Germinal center (tissue), 1 donor: ENCODE results near the gene UBASH3A.

Experiments
- DNase-seq: peaks from one replicate; pipeline ENCODE4 v3.0.0; 2012; ENCODE audit warnings: mixed read lengths, low spot score

The UBASH3A gene

DNA sequence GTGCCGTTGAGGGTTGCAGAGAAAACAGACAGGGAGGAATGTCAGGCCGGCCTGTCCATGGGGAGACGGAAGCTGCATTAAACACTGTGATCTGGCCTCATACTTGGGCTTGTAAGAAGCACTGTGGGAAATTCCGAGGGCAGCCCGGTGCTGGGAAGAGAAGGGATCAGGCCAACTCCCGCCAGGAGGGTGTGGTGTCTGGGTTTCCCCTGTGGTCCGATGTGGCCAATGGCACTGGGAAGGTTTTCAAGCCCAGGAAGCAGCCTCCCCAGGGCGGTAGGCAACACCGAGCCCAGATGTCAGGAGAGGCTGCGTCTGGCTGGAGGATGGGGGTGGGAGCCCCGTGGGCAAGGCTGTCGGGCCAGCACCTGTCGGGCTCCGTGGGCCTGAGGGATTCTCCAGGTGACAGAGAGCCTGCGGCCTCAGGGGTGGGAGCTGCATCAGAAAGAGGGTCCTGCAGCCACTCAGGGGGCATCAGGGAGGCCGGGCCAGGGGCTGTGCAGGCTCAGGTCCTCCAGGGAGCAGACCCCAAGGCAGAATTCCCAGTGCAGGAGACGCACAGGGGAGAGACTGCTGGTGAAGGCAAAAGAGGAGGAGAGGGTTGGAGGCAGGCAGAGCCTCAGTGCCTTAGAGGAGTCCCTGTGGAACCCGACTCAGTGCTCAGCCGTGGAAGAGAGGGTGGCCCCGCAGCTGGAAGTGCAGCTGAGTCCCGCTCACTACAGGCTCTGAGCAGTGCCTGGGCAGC is 8.4 kb downstream of the UBASH3A start:
- no peak for DNase-seq

DNA sequence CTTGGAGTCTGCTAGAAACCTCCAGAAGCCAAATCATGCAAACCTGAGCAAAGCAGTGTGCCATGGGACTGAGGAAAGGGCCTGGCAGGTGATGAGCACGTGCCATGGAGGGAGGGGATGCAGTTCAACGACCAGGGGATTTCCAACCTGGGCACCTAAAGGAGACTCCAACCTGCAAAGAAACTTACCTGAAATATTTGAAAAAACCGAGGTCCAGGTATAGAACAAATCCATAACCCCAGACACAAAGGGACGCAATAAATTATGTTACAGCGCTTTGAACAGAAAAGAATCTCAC is 8.9 kb downstream of the UBASH3A start:
- no peak for DNase-seq

DNA sequence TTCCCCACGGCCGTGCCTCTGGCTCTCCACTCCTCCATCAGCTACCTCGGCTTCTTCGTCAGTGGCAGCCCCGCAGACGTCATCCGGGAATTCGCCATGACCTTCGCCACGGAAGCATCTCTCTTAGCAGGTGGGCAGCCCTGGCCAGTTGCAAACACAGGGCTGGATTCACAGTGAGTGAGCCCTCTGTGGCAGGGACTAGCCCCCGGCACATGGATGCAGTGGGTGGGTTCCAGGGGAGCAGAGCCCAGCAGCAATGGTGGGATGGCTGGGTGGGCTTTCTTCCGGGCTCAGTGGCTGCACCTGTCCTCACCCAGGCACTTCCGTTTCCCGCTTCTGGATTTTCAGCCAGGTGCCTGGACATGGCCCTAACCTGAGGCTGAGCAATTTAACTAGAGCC is 9.4 kb downstream of the UBASH3A start:
- DNase-seq, result no peak

DNA sequence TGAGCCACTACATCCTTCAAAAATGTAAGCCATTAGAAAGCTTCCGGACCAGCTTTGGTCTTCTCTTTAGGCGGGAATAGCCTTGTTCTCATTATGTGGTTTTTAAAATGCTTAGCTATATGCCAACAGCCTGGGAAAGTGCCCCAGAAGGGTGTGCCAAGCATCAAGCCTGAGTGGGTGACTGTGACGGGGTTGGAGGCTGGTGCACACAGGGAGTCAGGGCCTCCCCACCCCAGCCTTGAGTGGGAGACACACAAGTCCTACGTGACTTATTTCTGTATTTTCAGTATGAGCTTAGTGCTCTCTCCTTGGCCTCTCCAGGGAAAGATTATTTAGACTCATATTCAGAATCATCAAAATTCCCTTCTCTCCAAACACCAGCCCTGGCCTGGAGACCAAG is 9.8 kb downstream of the UBASH3A start:
- no peak for DNase-seq

DNA sequence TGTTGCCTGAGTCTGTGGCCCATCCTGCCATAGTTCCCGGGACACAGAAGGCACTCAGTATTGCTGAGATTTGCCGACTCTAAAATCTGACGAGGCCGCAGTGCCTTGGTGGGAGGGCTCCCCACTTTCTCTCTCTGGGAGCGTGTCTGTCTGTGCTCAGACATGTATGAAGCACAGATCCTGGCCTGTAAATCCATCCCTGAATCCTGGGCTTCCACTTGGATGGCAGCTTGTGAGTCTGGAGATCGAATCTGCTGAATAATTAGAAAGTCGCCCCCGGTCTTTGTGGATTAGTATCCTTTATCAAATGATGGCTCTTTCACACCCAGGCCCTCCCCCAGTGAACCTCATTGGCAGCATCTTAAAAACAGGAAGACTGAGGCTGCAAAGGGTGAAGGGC is 10.4 kb downstream of the UBASH3A start:
- no peak for DNase-seq

DNA sequence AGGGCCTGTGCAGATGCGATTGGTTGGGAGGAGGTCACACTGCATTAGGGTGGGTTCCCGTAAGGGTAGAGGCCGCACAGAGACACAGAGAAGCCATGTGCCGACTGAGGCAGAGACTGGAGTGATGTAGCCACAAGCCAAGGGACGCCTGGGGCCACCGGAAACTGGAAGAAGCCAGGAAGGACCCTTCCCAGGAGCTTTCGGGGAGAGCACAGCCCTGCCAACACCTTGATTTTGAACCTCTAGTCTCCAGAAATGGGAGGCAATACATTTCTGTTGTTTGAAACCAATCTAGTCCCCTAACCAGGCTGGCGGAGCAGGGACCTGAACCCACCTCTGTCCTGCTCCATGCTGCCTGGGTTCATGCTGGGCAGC is 10.8 kb downstream of the UBASH3A start:
- DNase-seq, result no peak

DNA sequence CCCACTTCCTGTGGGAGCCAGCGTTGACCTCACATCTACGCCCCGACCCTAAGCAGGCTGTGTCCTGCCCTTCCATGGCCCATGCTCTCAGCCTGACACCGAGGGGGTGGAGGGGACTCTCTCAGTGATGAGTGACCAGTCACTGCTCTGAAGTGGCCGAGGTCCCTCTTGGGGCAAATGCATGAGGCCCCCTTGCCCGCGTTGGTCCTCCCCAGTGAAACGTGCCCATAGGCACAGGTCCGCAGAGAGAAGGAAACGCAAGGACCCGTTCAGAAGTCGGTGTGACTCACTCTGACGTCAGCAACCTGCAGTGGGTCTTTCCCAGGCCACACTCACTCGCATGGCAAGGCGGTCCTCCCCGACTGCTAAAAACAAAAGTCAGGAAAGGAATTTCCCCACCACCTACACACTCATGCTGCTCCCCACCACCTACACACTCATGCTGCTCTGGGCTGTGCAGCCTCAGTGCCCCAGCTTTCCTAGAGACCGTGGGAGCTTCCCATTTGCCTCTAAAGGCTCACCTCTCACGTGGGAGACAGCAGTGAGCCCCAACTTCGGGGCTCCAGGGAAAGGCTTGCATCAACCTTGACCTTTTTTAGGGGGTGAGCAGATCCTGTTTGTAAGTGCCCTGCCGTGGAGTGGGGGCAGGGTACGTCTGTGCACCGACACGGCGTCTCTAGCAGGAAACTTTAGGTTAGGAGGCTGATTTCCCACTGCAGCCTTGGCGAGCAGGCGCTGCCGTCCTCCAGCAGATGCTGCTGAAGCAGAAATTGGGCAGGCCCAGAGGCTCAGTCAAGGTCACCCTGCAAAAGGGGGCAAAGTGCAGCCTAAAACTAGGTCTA is 11.4 kb downstream of the UBASH3A start:
- peak; percentile 69 for DNase-seq

DNA sequence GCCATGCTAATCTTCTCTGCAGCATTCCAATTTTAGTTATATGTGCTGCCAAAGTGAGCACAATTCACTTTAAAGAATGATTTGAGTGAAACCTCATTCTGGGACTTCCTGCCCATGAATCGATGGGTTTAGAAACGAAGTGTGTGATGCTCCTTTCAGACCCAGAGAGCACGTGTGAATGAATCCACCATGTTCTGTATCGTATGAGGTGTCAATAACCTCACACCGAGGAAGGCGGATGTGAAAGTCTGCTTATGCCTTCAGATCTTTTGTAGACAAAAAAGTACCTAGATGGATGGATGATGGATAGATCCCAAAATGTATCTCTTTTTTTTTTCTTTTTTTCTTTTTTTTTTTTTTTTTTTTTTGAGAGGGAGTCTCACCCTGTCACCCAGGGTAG is 13.8 kb downstream of the UBASH3A start:
- no peak for DNase-seq

DNA sequence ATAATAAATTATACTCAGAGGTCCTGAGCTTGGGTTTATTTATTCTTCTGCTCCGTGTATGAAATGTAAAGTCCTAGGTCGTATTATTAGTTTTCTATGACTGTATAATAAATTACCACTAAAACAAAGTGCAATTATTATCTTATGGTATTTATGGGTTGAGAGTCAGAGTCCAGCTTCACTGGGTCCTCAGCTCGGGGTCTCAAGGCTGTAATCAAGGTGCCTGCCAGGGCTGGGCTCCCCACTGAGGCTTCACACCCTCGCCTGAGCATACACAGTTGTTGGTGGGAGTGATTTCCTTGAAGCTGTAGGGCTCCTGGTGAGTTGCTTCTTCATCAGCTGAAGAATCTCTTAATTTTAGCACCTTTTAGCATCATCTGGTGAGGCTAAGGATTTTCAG is 15.2 kb downstream of the UBASH3A start:
- no peak for DNase-seq

DNA sequence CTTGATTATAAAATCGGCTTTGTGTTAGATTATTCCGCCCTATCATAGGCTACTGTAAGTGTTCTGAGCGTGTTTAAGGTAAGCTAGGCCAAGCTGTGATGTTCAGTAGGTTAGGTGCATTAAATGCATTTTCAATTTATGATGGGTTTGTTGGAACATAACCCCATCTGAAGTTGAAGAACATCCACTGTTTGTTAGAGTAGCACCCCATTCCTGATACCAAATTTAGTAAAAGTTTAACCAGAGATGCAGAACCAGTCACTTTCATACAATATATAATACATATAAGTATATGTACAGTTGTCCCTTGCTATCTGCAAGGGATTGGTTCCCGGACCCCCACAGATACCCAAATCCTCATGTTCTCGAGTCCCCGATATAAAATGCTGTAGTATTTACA is 16.1 kb downstream of the UBASH3A start:
- no peak for DNase-seq

DNA sequence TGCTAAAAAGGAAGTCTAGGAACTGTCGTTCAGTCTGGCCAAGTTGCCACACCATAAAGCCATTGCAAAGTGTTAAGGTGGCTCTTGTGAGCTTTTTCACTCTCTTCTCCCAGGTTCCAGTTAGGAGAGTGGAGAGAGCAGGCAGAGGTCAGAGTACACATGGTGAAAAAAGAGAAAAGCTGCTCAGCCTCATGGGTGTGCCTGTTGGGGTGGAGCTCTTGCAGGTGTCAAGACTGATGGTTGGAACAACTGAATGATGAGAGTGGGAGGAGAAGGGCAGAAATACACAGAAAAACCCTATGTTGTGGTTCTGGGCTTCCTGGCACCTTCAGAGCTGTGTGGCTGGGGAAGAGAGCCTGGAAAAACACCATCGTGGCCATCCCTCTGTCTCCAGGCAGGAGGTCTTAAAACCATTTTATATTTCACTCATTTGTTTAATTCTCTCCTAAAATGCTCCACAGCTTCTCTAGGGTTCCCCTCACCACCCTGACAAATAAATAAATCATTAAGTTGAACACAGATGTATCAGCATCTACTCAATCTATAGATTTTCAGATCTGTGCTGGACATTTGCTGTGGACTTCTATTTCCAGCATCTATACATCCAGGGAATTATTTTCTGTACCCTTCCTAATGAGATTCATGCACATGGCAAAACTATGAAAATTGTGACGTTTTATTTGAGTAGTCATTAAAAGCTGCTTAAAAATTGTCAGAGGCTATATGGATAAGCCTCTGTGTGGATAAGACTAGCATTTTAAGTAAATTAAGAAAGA is 17.5 kb downstream of the UBASH3A start:
- no peak for DNase-seq

DNA sequence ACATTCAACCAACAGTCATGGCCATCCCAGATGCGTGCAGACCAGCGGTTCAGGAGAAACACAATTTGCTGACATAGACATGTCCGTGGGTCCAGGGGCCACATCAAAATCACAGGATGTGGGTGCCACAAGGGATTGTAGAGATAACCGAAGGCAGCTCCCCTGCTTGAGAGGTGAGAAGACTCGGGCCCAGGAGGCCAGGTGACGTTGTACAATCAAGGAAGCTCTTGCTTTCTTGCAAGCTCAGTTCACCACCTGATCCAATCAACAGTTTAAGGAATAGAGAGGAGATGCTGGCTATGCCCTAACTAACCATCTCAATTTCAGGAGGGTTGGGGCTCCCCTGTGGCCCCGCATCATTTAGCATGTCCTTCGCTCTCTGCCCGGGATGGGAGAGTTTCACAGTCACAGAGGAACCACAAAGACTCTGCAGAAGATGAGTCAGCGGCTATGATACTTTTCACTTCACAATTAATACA is 19.5 kb downstream of the UBASH3A start:
- no peak for DNase-seq

DNA sequence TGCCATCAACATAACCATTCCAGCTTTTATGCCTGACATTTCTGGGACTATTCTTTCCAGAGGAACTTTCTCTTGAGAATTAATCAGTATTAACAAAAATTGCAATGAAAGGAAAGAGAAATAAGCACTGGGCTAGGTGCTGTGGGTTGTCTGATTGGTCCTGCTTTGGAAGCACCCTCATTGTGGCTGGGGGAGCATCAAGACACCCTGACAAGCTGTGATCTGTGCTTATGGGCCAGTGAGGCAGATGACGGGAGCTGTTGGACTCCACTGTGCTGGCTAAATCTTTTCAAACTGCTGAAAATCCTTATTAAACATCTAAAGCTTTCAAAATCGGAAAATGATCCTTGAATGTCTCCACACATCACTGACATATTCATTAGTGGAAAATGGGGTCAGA is 20.0 kb downstream of the UBASH3A start:
- no peak for DNase-seq

DNA sequence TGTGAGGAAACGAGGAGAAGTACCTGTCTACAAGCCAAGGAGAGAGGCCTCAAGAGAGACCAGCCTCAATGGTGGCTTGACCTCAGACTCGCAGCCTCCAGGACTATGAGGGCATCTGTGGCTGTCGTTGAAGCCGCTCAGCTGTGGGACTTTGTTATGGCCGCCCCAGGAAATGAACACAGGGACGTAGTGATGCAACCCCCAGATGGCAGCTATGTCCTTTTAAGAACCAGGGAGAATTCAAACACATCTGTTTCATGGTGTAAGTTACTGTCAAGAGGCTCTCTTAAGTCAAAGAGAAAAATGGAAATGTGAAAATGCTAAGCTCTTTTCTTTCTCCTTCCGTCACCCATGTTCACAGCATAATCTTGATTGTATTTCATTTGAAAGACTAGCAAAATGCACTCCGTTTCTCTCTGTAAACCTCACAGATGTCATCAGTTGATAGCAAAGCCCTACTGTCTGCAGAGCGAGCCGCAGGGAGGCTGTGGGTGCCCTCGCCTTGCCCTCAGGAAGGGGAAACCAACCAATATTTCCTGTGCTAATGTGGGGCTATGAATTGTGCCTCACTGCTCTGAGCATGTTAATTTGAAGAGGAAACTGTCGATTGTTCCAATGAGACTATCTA is 21.3 kb downstream of the UBASH3A start:
- peak; percentile 42 for DNase-seq

DNA sequence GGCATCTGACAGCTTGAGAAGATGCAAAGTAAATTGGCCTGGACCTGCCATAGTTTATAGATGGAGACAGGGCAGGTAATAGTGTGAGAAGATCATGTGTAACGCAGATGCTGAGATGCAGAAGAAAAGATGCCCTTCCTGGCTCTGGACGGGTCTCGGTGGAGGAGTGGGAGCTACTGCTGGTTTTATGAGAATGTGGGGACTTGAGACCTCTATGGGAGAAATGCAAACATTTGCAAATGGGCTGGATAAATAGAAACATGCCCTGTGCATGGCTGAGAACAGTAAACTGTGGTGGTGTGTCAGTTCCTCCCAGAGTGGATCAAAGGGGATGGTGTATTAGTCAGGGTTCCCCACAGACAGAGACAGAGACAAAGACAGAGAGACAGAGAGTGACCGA is 21.9 kb downstream of the UBASH3A start:
- no peak for DNase-seq

DNA sequence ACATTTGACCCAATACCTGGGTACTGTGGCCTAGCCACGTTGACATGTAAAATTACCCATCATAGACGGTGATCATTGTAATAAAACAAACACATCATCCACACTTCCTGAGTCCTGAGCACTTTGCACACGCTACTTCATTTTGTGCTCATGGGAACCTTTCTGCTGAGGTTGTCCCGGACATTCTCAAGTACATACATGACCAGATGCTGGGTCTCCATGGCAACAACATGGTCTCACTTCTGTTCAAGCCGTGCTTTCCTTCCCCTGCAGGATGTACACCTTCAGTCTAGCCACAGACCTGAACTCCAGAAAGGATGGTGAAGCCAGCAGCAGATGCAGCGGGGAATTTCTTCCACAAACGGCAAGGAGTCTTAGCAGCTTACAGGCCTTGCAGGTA is 22.7 kb downstream of the UBASH3A start:
- DNase-seq, result no peak

DNA sequence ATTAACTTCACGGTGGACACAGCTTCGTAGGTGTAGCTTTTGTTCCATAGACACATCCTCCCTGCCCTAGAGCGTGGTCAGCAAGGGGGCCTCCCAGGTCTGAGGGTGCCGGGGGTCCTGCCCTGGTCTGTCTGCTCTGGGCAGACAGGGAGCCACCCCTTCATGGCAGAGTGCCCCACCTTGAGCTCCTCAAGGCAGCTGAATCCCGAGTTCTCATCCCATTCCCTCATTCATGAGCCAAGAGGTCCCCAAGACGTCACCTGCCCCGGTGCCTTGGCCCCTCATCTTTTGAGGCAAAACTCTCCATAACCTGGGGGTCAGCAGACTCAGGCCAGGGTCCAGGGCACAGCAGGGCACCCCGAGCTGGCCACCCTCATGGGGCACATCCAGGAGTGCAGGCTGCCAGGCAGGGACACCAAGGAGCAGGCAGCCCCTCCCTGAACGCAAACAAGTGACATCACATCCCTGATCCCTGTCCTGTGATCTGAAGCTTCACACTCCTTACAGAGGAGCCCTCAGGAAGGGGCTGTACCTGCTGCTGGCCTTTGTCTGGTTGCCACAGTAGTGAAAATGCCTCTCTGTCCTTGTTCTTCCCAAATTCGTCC is 23.3 kb downstream of the UBASH3A start:
- no peak for DNase-seq

DNA sequence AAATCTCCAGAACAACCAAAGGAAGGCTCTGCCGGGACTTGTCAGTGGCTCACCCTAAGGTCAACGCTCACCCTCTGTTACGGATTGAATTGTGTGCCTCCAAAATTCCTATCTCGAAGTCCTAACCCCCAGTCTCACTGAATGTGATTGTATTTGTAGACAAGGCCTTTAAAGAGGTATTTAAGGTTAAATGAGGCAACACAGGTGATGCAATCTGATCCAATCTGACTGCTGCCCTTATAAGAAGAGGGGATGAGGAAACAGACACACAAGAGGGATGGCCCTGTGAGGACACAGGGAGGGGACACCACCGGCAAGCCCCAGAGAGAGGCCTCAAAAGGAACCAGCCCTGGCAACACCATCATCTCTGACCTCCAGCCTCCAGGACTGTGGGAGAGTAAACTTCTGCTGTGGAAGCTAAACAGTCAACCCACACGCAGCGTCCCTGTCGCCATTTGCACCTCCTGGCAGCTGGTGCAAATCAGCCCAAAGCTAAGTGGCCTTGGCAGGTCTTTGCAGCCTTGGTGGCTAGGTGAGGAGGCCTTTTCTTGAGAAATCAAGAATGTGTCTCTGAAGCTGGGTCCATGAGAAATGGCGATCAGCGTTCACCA is 24.2 kb downstream of the UBASH3A start:
- no peak for DNase-seq

DNA sequence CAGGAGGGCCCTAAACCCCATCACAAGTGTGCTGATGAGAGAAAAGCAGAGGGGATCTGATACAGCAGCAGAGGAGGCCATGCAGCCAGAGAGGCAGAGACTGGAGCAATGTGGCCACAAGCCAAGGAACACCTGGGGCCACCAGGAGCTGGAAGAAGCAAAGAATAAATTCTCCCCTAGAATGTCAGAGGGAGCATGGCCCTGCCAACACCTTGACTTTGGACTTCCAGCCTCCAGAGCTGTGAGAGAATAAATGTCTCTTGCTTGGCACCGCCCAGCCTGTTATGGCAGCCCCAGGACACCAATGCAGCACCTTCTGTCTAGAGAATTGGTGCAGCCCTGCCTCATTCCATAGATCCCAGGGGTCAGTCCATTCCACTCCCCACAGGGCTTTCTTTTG is 25.3 kb downstream of the UBASH3A start:
- no peak for DNase-seq

DNA sequence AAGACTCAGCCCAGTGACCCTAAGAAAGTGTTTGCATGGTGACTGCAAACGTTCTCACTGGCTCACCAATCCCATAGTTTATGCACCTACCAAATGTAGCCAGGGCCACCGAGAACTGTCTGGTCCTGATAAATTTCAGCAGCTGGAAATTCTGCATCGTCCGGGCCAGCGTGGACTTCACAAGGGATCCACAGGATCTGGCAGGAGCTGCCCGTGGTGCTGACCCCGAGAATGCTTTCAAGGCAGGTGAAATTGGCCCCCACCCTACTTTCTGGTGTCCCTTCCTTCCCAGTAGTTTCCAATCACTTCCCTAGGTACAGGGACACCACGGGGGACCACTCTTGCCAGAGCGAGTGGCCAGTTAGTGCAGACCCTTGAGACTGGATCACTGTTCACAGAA is 26.2 kb downstream of the UBASH3A start:
- no peak for DNase-seq

DNA sequence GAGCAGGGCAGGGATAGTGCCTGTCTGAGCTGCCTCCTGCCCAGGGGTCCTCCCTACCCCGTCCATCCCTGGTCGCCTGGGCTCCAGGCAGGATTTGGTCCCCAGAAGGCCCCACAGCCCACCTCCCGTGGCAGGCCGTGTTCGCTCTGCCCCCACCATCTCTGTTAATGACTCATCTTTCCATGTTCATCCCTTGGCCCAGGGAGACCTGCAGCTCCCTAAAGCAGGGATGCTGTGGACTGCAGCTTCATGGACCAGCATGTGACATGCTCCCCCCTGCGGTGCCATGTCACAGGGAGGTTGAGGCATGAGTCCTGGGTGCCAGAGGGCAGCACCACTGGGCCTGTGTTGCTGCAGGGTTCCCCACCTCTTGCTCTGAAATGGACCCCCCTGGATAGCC is 26.8 kb downstream of the UBASH3A start:
- no peak for DNase-seq

DNA sequence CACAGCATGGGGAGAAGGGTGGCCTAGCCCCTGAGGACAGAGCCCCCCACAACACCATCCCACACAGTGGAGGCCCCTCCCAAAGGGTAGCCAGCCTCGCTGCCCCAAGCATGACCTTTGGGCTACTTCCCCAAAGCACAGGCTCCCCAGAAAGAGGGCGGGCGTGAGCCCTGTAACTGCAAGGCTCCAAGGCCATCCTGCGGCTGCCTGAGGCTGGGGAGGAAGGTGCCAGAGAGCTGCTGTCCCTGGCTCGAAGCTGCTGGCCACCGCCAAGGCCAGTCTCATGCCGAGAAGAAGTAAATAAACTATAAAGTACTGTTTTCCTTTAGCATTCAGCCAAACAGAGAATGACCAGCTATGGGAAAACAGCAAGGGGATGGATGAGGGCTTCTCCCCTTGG is 27.5 kb downstream of the UBASH3A start:
- no peak for DNase-seq
